ENCODE results near the gene MSLN. TPM values are rescaled to one million over a fixed set of nuclear protein-coding genes. Genes with fewer than 3 reads are reported as not detected.
A peak's percentile ranks its signal among the peaks of the same experiment; 100 is the strongest.

MSLN gene
- total and polyA plus RNA-seq, 9 of the 15 experiments (the other 6 are each of a cell fraction or from before 2014, with no cell fraction given) = not detected

GRCh38 chr16:750485-750884, 10.0 kb upstream of the MSLN start:
- 41% methylated on average over 9 of the region's 9 CpGs for WGBS (ENCODE audit: insufficient coverage, low coverage, missing lambda C conversion rate)
- no peaks in the 10 kb centered on the region for H3K27me3 ChIP-seq (ENCODE audit: control insufficient read depth in 2 of 2, insufficient read depth in 2 of 2, low read length in 2 of 2)
- no peaks in the 10 kb centered on the region for H3K36me3 ChIP-seq (ENCODE audit: control insufficient read depth, insufficient read depth, low read length)
- H3K9me1 ChIP-seq (ENCODE audit: control insufficient read depth, insufficient read depth, low read length) = no peaks in the 10 kb centered on the region
- intact Hi-C loops (cut with micrococcal nuclease) (no loop called here), in situ Hi-C loops (cut with MboI) (no loop called here)
- H2AFZ ChIP-seq (ENCODE audit: low read depth, low read length) = 0 out of 2 replicates have a peak overlapping the region, but pooled peaks have one; percentile 44
- no peak overlapping the region for H3K27ac ChIP-seq (ENCODE audit: extremely low read depth, low read depth, low read length)
- no peak overlapping the region for H3K4me2 ChIP-seq (ENCODE audit: insufficient read depth, low read length)
- no peaks in the 10 kb centered on the region for H3K79me2 ChIP-seq (ENCODE audit: control insufficient read depth, insufficient read depth, low read length)
- no TSS peak for BruUV-seq (replicated peaks)
- ChIA-PET POLR2A (interaction anchor here (0.6 to 1.1 kb wide), 2 partner anchors 9 to 10 kb away, joined by 3 to 4 read pairs; partner anchors contain the start of genes CIAO3 and MSLN), CTCF (ENCODE audit: low intra/inter-chr PET ratio) (no interaction called here)
- DNase-seq (ENCODE audit: extremely low read depth in 1 of 4, low spot score in 3 of 4) (no peak), ATAC-seq (0 out of 3 replicates have a peak, but pooled peaks have one; percentile 19), FAIRE-seq (no peak)
- H3K9ac ChIP-seq (ENCODE audit: insufficient read depth in 1 of 2, low read depth in 2 of 2, low read length in 2 of 2) = no peak overlapping the region
- peaks cover 6 to 29% of the 10 kb centered on the region in 2 experiments; a peak in 4 of 5 replicates for H3K4me1 ChIP-seq (replicated peaks in 1 of 2; ENCODE audit: control insufficient read depth in 2 of 2, insufficient read depth in 2 of 2, low read length in 2 of 2)
- no peaks in the 10 kb centered on the region for H4K20me1 ChIP-seq (replicated peaks; ENCODE audit: control insufficient read depth, insufficient read depth, low read length)
- no peaks in the 10 kb centered on the region for H3K9me3 ChIP-seq (replicated peaks; ENCODE audit: control insufficient read depth, insufficient read depth, low read depth, low read length)
- no peak overlapping the region for H3K4me3 ChIP-seq
- no peak for TF ChIP-seq ZNF436 (CRISPR knock-in tag; IDR thresholded peaks at IDR 0.05)
- TF ChIP-seq CBFB (CRISPR knock-in tag; IDR thresholded peaks at IDR 0.05) = no peak
- TF ChIP-seq ZNF445 (CRISPR knock-in tag; IDR thresholded peaks at IDR 0.05; ENCODE audit: low read depth) = no peak
- TF ChIP-seq ZBTB12 (CRISPR knock-in tag; IDR thresholded peaks at IDR 0.05) = no peak
- no peak for TF ChIP-seq JUNB (CRISPR knock-in tag; conservative IDR thresholded peaks at IDR 0.05)
- TF ChIP-seq CEBPZ (IDR thresholded peaks at IDR 0.05; ENCODE audit: borderline replicate concordance, low read depth, low read length) = no peak
- no peak for TF ChIP-seq U2AF2 (optimal IDR thresholded peaks at IDR 0.05; ENCODE audit: low read depth, low read length)
- TF ChIP-seq ELK1 (CRISPR knock-in tag; IDR thresholded peaks at IDR 0.05) = no peak
- no peak for TF ChIP-seq NCOA4 (IDR thresholded peaks at IDR 0.05; ENCODE audit: partially characterized antibody)
- TF ChIP-seq PURB (CRISPR knock-in tag; IDR thresholded peaks at IDR 0.05; ENCODE audit: low read depth) = no peak
- TF ChIP-seq KDM5B (IDR thresholded peaks at IDR 0.05; ENCODE audit: insufficient replicate concordance, low read depth, low read length) = no peak
- TF ChIP-seq NRF1 (conservative IDR thresholded peaks at IDR 0.05 in 1 of 2, IDR thresholded peaks at IDR 0.05 in 1 of 2) = no peak
- TF ChIP-seq DDX20 (tag; IDR thresholded peaks at IDR 0.05; ENCODE audit: low read depth) = no peak
- no peak for TF ChIP-seq TAF1 (IDR thresholded peaks at IDR 0.05; ENCODE audit: control insufficient read depth, extremely low read depth, insufficient read depth, low read length, severe bottlenecking)
- no peak for TF ChIP-seq RAD51 (IDR thresholded peaks at IDR 0.05; ENCODE audit: borderline replicate concordance, low read depth)
- TF ChIP-seq TRIM24 (IDR thresholded peaks at IDR 0.05) = no peak
